Trophoblast cell (in vitro differentiated cells and primary cell): Measurements from ENCODE around the gene SPRR1B.

Experiments used
- DNase-seq, 2 donors: peaks; one replicate each; pipeline ENCODE4 v3.0.0-alpha.2; 2016
- H2AFZ ChIP-seq: 2 replicates; pipeline ENCODE4 v1.6.1; 2013; ENCODE audit warnings: low read length, moderate library complexity, mild to moderate bottlenecking; ENCODE audit not compliant: insufficient read depth, poor library complexity
- H2AK5ac ChIP-seq: 2 replicates; pipeline ENCODE4 v1.6.1; 2013; ENCODE audit warnings: mild to moderate bottlenecking, low read length
- H2BK120ac ChIP-seq: 2 replicates; pipeline ENCODE4 v1.6.1; 2013; ENCODE audit warnings: low read length, mild to moderate bottlenecking, moderate library complexity; ENCODE audit not compliant: insufficient read depth, poor library complexity
- H2BK12ac ChIP-seq: 2 replicates; pipeline ENCODE4 v1.6.1; 2013; ENCODE audit warnings: mild to moderate bottlenecking, low read length, moderate library complexity
- H2BK5ac ChIP-seq: 2 replicates; pipeline ENCODE4 v1.6.1; 2013; ENCODE audit warnings: low read length, low read depth, moderate library complexity, mild to moderate bottlenecking; ENCODE audit not compliant: poor library complexity
- H3K14ac ChIP-seq: 2 replicates; pipeline ENCODE4 v1.6.1; 2013; ENCODE audit warnings: mild to moderate bottlenecking, low read length
- H3K18ac ChIP-seq: 2 replicates; pipeline ENCODE4 v1.6.1; 2013; ENCODE audit warnings: mild to moderate bottlenecking, low read length
- H3K23ac ChIP-seq: 2 replicates; pipeline ENCODE4 v1.6.1; 2013; ENCODE audit warnings: low read length
- H3K27ac ChIP-seq: 2 replicates; pipeline ENCODE4 v1.5.1; 2013; ENCODE audit warnings: low read depth, mild to moderate bottlenecking, inconsistent platforms, low read length, moderate library complexity
- H3K27me3 ChIP-seq: 2 replicates; pipeline ENCODE4 v1.6.1; 2013; ENCODE audit warnings: inconsistent platforms, mild to moderate bottlenecking, low read length, moderate library complexity; ENCODE audit not compliant: insufficient read depth
- H3K36me3 ChIP-seq, 2 experiments: 1 replicate in 1 of 2; 2 replicates in 1 of 2; pipeline ENCODE4 v1.6.1; 2013; ENCODE audit warnings: low read length in 2 of 2, mild to moderate bottlenecking in 2 of 2, moderate library complexity in 1 of 2; ENCODE audit not compliant: insufficient read depth in 2 of 2, control insufficient read depth in 1 of 2
- H3K4ac ChIP-seq: 2 replicates; pipeline ENCODE4 v1.6.1; 2013; ENCODE audit warnings: low read depth, mild to moderate bottlenecking, low read length, moderate library complexity
- H3K4me1 ChIP-seq, 2 experiments: 1 replicate in 1 of 2; 2 replicates in 1 of 2; pipeline ENCODE4 v1.6.1; 2013; ENCODE audit warnings: low read length in 2 of 2, mild to moderate bottlenecking in 2 of 2, moderate library complexity in 1 of 2; ENCODE audit not compliant: insufficient read depth in 2 of 2, control insufficient read depth in 1 of 2
- H3K4me2 ChIP-seq: 2 replicates; pipeline ENCODE4 v1.6.1; 2013; ENCODE audit warnings: inconsistent platforms, mild to moderate bottlenecking, low read length, moderate library complexity
- H3K4me3 ChIP-seq: 2 replicates; pipeline ENCODE4 v1.5.1; 2013; ENCODE audit warnings: mild to moderate bottlenecking, low read depth, low read length, inconsistent platforms
- H3K79me1 ChIP-seq: one replicate; pipeline ENCODE4 v1.6.1; 2013; ENCODE audit warnings: low read length
- H3K79me2 ChIP-seq: 2 replicates; pipeline ENCODE4 v1.6.1; 2013; ENCODE audit warnings: low read length, mild to moderate bottlenecking; ENCODE audit not compliant: control insufficient read depth, insufficient read depth, poor library complexity
- H3K9ac ChIP-seq: 2 replicates; pipeline ENCODE4 v1.6.1; 2013; ENCODE audit warnings: mild to moderate bottlenecking, low read length
- H3K9me3 ChIP-seq: 2 replicates; pipeline ENCODE4 v1.6.1; 2013; ENCODE audit warnings: low read depth, mild to moderate bottlenecking, control low read depth, inconsistent platforms, low read length; ENCODE audit not compliant: insufficient read depth
- H4K12ac ChIP-seq: 2 replicates; pipeline ENCODE4 v1.6.1; 2013; ENCODE audit warnings: low read depth, mild to moderate bottlenecking, low read length, moderate library complexity
- H4K8ac ChIP-seq: 2 replicates; pipeline ENCODE4 v1.6.1; 2013; ENCODE audit warnings: low read depth, mild to moderate bottlenecking, low read length, moderate library complexity
- H4K91ac ChIP-seq: one replicate; pipeline ENCODE4 v1.6.1; 2013; ENCODE audit warnings: low read depth, mild to moderate bottlenecking, low read length, moderate library complexity
- WGBS: extraction: QIAGEN DNeasy Blood & Tissue Kit; methylation state at CpG from one replicate; pipeline ENCODE4 v1.1.7; 2013; ENCODE audit warnings: missing lambda C conversion rate; ENCODE audit not compliant: insufficient read length, insufficient coverage; ENCODE audit errors: extremely low coverage; 5-methylcytosine and 5-hydroxymethylcytosine counted together

The SPRR1B gene

DNA sequence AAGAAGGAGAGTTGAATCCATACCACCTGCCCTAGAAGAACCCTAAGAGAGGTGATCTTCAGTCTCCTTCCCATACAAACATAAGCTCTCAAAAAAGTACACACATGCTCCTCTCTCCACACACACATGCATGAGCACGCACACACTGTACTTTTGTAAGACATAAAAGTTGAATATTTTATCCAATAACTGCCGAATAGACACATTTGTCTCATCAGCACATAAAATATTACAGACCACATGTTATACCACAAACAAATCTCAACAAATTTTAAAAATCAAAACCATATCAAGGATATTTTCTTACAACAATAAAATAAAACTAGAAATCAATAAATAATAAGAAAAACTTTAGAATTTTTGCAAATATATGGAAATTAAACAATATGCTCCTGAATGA, 44.4 kb upstream of the SPRR1B start:
- no CpG with 5 or more reads among the region's 2 CpGs for WGBS
- no peak overlapping the region for H3K23ac ChIP-seq
- no peak overlapping the region for H3K9ac ChIP-seq
- H3K9me3 ChIP-seq: peaks cover 2% of the 10 kb centered on the region
- H3K4me1 ChIP-seq: no peaks in the 10 kb centered on the region
- H2AFZ ChIP-seq: no peak overlapping the region
- H3K4me2 ChIP-seq: no peak overlapping the region
- no peak overlapping the region for H4K91ac ChIP-seq
- no peak overlapping the region for H3K4me3 ChIP-seq
- H3K4ac ChIP-seq: no peak overlapping the region
- H3K27me3 ChIP-seq: no peaks in the 10 kb centered on the region
- no peak overlapping the region for H2BK5ac ChIP-seq
- no peak overlapping the region for H2BK12ac ChIP-seq
- H4K12ac ChIP-seq: no peak overlapping the region
- H3K79me2 ChIP-seq: no peaks in the 10 kb centered on the region
- H2BK120ac ChIP-seq: no peak overlapping the region
- H2AK5ac ChIP-seq: no peak overlapping the region
- H3K36me3 ChIP-seq: no peaks in the 10 kb centered on the region
- H3K27ac ChIP-seq: no peak overlapping the region
- no peak overlapping the region for H3K18ac ChIP-seq
- H3K79me1 ChIP-seq: no peaks in the 10 kb centered on the region
- no peak for DNase-seq
- no peak overlapping the region for H3K14ac ChIP-seq
- no peak overlapping the region for H4K8ac ChIP-seq

DNA sequence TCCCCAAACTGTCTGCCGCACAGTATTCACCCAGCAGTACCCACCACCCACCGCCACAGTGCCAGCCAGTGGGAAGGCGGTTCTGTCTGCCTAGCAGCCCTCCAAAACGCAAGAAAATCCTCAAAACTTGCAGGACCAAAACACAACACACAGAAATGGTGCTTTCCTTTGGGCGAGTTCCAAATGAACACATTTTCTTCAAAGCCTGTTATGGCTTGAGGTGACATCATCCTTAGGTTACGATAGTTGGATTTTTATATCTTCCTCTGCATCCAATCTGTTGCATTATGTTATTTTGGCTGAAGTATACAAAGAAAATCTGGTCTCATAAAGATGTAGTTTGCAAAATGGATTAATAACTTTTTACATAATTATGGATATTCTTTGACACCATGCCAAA, 37.8 kb upstream of the SPRR1B start:
- Histone ChIP-seq H4K8ac (no peak overlapping the region), H2AK5ac (no peak overlapping the region), H2AFZ (no peak overlapping the region), H3K4me1 (peaks cover 4 to 10% of the 10 kb centered on the region in 2 experiments), H3K27me3 (no peaks in the 10 kb centered on the region), H3K14ac (no peak overlapping the region), H2BK5ac (no peak overlapping the region), H3K36me3 (no peaks in the 10 kb centered on the region), H2BK120ac (no peak overlapping the region), H3K23ac (no peak overlapping the region), H3K27ac (no peak overlapping the region), H3K4ac (no peak overlapping the region), H3K9ac (no peak overlapping the region), H3K79me1 (no peaks in the 10 kb centered on the region), H3K4me2 (no peak overlapping the region), H3K18ac (no peak overlapping the region), H4K12ac (no peak overlapping the region), H3K4me3 (no peak overlapping the region), H3K79me2 (no peaks in the 10 kb centered on the region), H2BK12ac (no peak overlapping the region), H3K9me3 (peaks cover 1% of the 10 kb centered on the region), H4K91ac (no peak overlapping the region)
- no CpG with 5 or more reads among the region's 6 CpGs for WGBS
- DNase-seq: no peak

DNA sequence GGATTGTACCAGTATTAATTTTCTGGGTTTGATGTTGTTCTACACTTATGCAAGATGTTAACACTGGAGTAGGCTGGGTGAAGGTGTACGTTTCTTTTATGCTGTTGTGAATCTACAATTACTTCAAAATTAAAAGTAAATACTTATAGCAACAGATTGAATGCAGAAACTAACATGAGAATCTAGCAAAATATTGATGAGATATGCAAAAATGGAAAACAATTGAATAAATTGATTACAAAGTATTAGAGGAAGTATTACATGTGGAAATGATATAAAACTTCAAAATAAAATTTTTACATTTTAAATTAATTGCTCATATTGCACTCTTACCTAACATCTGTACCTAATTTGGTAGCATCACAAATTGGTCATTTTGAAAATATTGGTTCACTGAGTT, 35.2 kb upstream of the SPRR1B start:
- H4K8ac ChIP-seq: no peak overlapping the region
- H3K79me1 ChIP-seq: no peaks in the 10 kb centered on the region
- no peak overlapping the region for H2BK5ac ChIP-seq
- no peaks in the 10 kb centered on the region for H3K79me2 ChIP-seq
- H3K9ac ChIP-seq: no peak overlapping the region
- H4K12ac ChIP-seq: no peak overlapping the region
- no peak overlapping the region for H2BK120ac ChIP-seq
- no peaks in the 10 kb centered on the region for H3K27me3 ChIP-seq
- no peak overlapping the region for H2BK12ac ChIP-seq
- no peak overlapping the region for H3K23ac ChIP-seq
- H2AK5ac ChIP-seq: no peak overlapping the region
- H3K4me1 ChIP-seq: peaks cover 12 to 17% of the 10 kb centered on the region in 2 experiments
- H3K4me2 ChIP-seq: no peak overlapping the region
- H3K4me3 ChIP-seq: no peak overlapping the region
- no peak overlapping the region for H3K27ac ChIP-seq
- no peaks in the 10 kb centered on the region for H3K36me3 ChIP-seq
- no peak overlapping the region for H4K91ac ChIP-seq
- H2AFZ ChIP-seq: no peak overlapping the region
- DNase-seq: no peak
- no peak overlapping the region for H3K14ac ChIP-seq
- WGBS: no CpG with 5 or more reads among the region's 1 CpG
- peaks cover 1% of the 10 kb centered on the region for H3K9me3 ChIP-seq
- no peak overlapping the region for H3K18ac ChIP-seq
- no peak overlapping the region for H3K4ac ChIP-seq

DNA sequence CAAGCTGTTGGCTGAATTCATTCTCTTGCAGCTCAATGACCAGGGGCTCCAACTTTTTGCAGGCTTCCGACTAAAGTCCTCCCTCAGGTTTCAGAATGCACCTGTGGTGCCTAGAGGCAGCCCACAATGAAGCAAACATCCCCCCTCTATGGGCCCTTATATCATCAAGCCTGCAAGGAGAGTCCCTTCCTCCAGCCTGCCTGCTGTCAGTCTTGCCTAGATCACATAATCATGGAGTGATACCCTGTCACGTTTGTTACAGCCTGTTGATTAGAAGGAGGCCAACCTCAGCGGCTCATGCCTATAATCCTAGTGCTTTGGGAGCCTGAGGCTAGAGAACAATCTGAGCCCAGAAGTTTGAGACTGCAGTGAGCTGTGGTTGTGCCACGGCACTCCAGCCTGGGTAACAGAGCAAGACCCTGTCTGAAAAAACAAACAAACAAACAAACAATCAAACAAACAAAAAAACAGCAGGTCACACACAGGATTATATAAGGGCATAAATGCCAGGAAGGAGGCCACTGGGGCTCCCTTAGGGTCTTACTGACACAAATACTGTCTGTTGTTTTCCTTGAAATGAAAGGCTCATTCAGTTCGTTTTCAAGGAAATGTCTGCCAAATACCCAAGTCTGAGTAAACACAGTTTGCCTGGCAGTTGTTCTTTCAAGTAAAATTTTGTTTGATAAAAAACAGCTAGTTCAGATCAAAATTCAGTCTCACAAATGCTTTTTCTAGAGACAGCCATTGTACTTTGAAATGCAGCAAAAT, 34.2 kb upstream of the SPRR1B start:
- Histone ChIP-seq H3K27me3 (no peaks in the 10 kb centered on the region), H3K36me3 (no peaks in the 10 kb centered on the region), H3K4me2 (no peak overlapping the region), H3K4me3 (no peak overlapping the region), H3K9me3 (peaks cover 1% of the 10 kb centered on the region), H3K4me1 (peaks cover 16 to 23% of the 10 kb centered on the region in 2 experiments), H3K79me2 (no peaks in the 10 kb centered on the region), H4K12ac (no peak overlapping the region), H3K14ac (no peak overlapping the region), H3K23ac (no peak overlapping the region), H4K8ac (no peak overlapping the region), H2BK12ac (no peak overlapping the region), H4K91ac (no peak overlapping the region), H3K18ac (no peak overlapping the region), H3K27ac (no peak overlapping the region), H2BK5ac (no peak overlapping the region), H3K9ac (no peak overlapping the region), H2AFZ (no peak overlapping the region), H3K4ac (no peak overlapping the region), H3K79me1 (no peaks in the 10 kb centered on the region), H2BK120ac (no peak overlapping the region), H2AK5ac (no peak overlapping the region)
- DNase-seq: no peak
- no CpG with 5 or more reads among the region's 5 CpGs for WGBS
